GM19239 (cell line): ENCODE results near the gene OR3A2.
"Not testable (repeated sequence)": the region's sequence is repeated elsewhere in the genome, so short reads cannot be mapped to it uniquely, and the experiment has no call there.

ENCODE experiments used
- DNase-seq: peaks from one replicate; pipeline ENCODE4 v3.0.0; 2011; ENCODE audit warnings: low spot score; ENCODE audit not compliant: insufficient read length
- FAIRE-seq: peaks from 2 replicates; lab custom pipeline; 2011; peaks lifted over from hg19 to GRCh38; lab: Jason Lieb, UNC

The OR3A2 gene

DNA sequence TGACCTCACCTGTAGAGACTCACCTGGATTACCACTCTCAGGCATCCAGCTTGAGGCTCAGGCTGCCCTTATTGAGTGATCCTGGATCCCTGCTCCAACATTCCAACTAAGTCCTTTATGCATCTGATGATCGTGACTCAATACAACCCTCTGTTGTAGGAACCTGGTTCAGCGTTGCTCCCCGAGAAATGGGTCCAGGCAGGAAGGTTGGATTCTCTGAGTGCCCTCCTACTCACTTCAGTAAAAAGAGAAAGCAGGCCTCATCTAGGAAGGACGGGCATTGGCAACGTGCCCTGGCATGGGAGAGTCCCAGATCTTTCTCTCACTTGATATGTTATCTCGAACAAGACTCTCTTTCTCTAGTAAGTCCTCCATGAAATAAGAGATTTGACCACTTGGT, 87.8 kb downstream of the OR3A2 start, which contains the start of gene OR3A1:
TSS of gene OR3A1 (minus strand) at position 101 of the 400 bp plus-strand sequence. CDS start 5,778 bp downstream, outside the sequence.
- FAIRE-seq = no peak
- no peak for DNase-seq

DNA sequence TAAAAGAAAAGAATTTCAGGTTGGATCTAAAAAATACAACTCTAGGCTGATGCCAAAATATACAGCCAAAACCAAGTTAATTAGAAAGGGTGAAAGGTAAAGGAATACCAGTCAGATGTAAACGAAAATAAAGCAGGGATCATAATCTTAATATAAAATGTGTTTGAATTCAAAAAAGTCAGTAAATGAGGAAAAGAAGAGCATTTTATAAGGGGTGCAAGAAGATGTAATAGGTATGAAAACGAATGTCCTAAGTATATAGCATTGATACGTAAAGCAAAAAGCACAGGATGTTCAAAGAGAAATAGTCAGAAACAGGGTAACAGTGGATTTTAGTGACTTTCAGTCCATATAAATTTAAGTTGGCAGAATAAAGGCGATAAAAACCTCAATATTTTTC, 90.5 kb downstream of the OR3A2 start:
- DNase-seq (no peak), FAIRE-seq (no peak)

DNA sequence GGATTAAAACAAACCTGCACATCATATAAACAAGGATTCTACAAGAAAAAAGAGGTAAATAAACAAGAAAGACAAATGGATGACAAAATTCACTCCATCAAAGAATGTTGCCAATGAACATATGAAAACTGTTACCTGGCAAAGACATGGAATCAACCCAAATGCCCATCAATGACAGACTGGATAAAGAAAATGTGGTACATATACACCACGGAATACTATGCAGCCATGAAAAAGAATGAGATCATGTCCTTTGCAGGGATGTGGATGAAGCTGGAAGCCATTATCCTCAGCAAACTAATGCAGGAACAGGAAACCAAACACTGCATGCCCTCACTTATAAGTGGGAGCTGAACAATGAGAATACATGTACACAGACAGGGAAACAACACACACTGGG, 92.6 kb downstream of the OR3A2 start:
- FAIRE-seq = not testable (repeated sequence)

DNA sequence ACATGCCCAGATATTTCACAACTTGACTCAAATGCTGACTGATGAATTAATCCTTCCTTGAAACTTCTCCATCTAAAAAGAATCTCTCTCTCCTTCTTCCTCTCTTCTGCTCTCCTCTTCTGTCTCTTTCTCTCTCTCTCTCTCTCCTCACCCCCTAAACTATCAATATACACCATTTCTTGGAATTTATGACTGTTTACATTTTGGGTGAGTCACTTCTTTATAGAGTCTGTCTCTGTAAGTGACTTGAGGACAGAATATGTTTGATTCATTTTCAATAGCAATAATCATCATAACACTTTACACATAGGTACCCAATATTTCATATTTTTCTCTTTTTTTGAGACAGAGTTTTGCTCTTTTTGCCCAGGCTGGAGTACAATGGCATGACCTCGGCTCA, 103.2 kb downstream of the OR3A2 start:
- DNase-seq = no peak
- FAIRE-seq = no peak

More for the DNA sequence above, 92.6 kb downstream of the OR3A2 start:
- DNase-seq = not testable (repeated sequence)

DNA sequence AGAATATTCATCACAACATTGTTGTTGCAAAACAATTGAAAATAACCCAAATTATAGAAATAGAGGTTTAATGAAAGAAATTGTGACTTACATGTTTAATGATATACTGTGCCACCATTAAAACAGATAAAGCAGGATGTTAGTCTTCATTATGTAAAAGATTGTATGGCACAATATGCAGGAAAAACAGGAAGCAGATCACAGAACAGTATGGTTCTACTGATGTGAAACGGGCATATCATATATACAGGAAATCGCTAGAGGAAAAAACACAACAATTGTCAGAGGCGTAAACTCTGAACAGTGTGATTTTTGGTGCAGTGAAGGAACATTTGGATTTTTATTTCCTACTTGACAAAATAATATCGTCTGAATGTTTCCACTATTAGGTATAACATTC, 110.0 kb downstream of the OR3A2 start:
- no peak for FAIRE-seq
- DNase-seq = no peak

DNA sequence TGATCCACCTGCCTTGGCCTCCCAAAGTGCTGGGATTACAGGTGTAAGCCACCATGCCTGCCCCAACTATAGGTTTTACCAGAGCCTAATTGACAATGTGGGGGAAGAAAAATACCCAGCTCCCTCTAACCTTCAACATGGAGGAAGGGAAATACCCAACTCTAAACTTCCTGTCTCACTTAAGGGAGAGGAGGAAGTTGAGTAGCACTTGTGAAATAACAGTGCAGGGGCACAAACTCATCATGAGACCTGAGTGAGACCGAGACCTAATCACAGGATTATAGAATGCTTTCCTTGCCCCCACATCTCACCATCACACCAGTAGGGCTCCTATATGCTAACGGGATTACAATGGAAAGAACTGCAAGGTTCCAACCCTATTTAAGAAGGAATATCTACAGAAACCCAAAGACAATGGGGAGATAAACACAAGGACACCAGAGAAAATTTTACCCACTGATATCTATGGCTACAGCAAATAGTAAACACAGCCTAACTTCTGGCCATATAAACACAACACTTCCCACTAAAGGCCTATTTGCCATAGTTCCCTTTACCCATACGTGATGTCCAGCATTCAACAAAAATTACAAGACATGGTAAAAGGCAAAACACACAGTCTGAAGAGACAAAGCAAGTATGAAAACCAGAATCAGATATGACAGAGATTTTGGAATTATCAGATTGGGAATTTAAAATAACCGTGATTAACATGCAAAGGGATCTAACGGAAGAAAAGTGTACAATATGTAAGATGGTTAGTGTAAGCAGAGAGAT, 114.8 kb downstream of the OR3A2 start:
- DNase-seq (no peak), FAIRE-seq (no peak)

DNA sequence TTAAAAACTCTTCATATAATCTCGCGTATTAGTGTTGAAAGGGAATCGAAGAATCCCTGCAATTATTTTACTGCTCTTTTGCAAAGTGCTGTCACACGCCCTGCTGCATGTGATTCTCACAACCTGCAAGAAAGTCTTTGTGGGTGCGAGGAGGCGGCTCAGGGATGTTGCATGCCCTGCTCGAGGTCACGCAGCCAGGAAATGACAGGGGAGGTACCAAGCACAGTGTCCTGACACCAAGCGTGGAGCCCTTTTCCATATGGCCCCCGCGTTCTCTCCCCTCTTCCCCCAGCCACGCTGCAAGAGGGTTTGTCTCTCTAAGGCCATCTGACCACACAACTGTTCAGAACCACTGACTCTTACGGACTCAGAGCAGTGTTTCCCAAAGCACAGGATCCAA, 125.5 kb downstream of the OR3A2 start:
- FAIRE-seq = no peak

DNA sequence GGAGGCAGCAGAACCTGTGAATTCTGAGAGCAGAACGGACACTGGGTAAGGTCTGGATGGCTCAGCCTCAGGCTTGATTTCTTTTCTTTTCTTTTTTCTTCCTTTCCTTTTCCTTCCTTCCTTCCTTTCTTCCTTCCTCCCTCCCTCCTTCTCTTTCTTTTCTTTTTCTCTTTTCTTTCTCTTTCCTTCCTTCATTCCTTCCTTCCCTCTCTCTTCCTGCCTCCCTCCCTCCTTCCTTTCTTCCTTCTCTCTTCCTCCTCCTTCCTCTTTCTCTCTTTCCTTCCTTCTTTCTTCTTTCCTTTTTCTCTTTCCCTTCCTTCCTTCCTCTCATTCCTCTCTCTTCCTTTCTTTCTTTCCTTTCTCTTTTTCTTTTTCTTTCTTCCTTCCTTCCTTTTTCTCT, 125.9 kb downstream of the OR3A2 start:
- FAIRE-seq (no peak), DNase-seq (no peak)

More for the DNA sequence above, 125.5 kb downstream of the OR3A2 start:
- DNase-seq = no peak

DNA sequence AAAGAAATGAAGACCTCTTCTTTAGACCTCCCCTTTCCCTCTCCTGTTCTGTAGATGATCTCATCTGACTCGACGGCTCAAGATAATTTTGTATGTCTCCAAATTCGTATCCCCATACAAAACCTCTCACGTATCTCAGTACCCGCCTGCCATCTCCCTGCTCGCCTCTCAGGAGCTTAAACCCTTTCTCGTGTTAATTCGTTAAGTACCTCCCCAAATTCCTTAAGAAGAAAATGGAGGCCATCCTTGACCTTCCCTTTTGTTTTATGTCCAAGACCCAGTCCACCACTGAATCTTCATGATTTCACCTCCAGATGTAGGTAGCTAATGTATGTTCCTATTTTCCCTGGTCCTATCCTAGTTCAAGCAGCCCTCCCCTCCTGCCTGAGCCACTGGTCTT, 129.5 kb downstream of the OR3A2 start:
- no peak for FAIRE-seq

DNA sequence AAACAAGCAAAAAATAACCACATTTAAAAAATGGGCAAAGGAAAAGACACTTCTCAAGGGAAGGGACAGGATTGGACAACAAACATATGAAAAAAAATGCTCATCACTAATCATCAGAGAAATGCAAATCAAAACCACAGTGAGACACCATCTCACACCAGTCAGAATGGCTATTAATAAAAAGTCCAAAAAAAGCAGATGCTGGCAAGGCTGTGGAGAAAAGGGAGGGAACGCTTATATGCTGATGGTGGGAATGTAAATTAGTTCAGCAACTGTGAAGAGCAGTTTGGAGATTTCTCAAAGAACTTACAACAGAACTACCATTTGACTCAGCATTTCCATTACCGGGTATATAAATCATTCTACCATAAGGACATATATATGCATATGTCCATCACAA, 137.1 kb downstream of the OR3A2 start:
- not testable (repeated sequence) for DNase-seq, FAIRE-seq

More for the DNA sequence above, 129.5 kb downstream of the OR3A2 start:
- no peak for DNase-seq

DNA sequence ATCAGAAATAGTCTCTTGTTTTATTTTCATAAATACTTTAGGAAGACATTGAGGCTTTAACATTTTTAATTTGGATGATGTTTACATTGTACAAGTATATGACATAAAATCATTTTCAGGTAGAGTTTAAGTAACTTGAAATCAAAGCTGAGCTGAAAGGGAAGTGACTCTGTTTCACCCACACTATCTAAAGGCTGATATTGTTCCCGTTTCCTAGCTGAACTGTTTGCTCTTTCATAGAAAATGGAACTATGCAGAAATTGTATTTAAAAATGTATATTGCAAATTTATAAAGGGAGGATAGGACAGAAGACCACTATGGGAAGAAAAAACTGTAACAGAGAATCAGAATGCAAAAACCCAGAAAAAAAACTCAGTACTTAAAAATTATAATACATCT, 141.3 kb downstream of the OR3A2 start:
- DNase-seq, FAIRE-seq: not testable (repeated sequence)

DNA sequence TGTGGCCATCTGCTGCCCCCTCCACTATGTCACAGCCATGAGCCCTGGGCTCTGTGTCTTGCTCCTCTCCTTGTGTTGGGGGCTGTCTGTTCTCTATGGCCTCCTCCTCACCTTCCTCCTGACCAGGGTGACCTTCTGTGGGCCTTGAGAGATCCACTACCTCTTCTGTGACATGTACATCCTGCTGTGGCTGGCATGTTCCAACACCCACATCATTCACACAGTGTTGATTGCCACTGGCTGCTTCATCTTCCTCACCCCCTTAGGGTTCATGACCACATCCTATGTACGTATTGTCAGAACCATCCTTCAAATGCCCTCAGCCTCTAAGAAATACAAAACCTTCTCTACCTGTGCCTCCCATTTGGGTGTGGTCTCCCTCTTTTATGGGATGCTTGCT, 145.1 kb downstream of the OR3A2 start:
- FAIRE-seq, DNase-seq: not testable (repeated sequence)

DNA sequence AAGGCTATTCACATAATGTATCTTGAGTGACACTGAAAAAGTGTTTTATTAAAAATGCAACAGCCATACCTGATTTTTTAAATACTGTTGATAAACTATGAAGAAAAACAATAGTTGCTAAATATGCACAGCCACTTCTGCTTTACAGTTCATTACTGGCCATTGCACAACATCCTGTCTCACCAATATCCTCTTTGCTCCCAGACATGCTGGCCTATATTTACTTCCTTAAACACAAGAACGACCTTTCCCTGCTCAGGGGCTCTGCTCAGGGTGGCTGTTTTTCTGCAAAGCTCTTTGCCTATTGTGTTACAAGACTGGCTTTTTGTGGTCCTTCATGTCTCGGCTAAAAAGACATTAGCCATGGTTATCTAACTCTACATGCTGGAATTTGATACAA, 147.4 kb downstream of the OR3A2 start:
- not testable (repeated sequence) for DNase-seq, FAIRE-seq

DNA sequence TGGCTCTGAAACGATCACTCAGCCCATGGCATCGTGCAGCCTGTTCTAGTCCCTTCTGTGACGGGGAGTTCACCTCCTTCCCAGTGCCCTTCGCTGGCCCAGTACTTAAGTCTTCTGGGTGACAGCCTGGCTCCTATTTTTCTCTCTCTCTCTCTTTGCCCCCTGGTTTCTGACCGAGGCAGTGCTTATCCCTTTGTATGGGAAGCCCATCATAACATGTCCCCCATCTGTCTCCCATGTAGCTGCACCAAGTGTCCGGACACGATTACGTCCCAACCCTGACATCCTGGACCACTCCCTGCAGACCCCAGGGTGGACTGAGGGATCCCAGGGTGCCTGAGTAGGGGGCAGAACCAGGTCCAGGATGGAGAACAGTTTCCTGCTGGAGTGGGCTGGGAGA, 153.8 kb downstream of the OR3A2 start:
- not testable (repeated sequence) for DNase-seq, FAIRE-seq
